ENCODE results near the gene TIMM23B. TPM values are rescaled to one million over a fixed set of nuclear protein-coding genes. Genes with fewer than 3 reads are reported as not detected.
"Not testable (repeated sequence)": the region's sequence is repeated elsewhere in the genome, so short reads cannot be mapped to it uniquely, and the experiment has no call there.

Gene TIMM23B, protein sequence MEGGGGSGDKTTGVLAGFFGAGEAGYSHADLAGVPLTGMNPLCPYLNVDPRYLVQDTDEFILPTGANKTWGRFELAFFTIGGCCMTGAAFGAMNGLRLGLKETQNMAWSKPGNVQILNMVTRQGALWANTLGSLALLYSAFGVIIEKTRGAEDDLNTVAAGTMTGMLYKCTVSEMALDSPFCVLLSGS
- total RNA-seq: 10 to 100 TPM; 27.8 to 39.4 (median 28.4) TPM

DNA sequence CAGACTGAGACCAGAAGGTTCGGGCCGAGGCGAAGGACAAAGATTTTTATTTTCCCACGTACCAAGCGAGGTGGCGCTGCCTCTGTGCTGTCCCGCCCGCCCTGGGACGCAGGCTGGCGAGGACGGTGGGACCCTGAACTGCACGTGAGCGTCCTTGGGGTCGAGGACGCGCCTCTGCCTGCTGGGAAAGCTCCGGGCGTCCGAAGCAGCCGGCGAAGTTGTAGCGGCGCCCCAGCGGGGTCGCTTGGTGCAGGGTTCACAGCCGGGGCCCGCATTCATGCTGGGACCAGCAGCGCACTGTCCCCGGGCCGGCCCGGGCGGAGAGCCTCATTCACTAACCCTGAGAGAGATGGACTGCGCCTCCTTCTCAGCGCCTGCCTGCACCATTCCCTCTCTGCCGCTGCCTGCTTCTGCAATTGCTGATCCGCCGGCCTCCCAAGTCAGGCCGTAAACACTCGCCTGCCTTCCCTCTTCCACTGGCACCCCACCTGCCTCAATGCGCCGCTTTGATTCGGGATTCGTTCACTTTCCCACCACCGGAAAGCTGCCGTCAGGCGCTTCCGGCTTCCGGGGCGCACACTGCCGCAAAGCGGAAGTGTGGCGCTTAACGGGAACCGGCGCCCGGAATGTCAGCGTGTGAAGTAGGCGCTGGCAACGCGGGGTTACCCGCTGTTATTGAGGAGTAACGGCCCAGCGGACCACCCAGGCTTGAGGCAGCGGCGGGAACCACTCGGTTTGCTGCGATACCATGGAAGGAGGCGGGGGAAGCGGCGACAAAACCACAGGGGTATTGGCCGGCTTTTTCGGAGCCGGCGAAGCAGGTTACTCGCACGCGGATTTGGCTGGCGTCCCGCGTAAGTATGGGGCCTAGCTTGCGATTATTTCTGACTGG is at the start of gene TIMM23B, which contains the start of gene PARG:
TIMM23B (plus strand) TSS at position 607 of the 892 bp plus-strand sequence; CDS start at position 749, 142 bp downstream.
PARG (minus strand) TSS at position 581 of the 892 bp plus-strand sequence; CDS start at position 279, 302 bp downstream.
- 0% methylated on average over 47 to 58 of the region's 81 CpGs for WGBS, 2 donors
- not testable (repeated sequence) for H3K36me3 ChIP-seq, H3K27me3 ChIP-seq, H3K9me3 ChIP-seq
- peak within 1 kb of the TSS; percentile 59 to 86 (median 76) for H3K4me3 ChIP-seq
- DNase-seq (ENCODE audit: low spot score in 2 of 2): peak; percentile 42 to 52
- H3K4me1 ChIP-seq: peaks cover 0 to 29% (median 8%) of the 10 kb centered on the region in 4 donors
- TF ChIP-seq, protein P1, sequence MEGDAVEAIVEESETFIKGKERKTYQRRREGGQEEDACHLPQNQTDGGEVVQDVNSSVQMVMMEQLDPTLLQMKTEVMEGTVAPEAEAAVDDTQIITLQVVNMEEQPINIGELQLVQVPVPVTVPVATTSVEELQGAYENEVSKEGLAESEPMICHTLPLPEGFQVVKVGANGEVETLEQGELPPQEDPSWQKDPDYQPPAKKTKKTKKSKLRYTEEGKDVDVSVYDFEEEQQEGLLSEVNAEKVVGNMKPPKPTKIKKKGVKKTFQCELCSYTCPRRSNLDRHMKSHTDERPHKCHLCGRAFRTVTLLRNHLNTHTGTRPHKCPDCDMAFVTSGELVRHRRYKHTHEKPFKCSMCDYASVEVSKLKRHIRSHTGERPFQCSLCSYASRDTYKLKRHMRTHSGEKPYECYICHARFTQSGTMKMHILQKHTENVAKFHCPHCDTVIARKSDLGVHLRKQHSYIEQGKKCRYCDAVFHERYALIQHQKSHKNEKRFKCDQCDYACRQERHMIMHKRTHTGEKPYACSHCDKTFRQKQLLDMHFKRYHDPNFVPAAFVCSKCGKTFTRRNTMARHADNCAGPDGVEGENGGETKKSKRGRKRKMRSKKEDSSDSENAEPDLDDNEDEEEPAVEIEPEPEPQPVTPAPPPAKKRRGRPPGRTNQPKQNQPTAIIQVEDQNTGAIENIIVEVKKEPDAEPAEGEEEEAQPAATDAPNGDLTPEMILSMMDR (IDR thresholded peaks at IDR 0.05): peak in 1 of 5 experiments; percentile 28
- peak in 1 of 2 donors; percentile 86 for TF ChIP-seq EP300 (IDR thresholded peaks at IDR 0.05)
- H3K27ac ChIP-seq: peak within 1 kb of the TSS in 3 of 4 donors; percentile 54 to 74 (median 60)

DNA sequence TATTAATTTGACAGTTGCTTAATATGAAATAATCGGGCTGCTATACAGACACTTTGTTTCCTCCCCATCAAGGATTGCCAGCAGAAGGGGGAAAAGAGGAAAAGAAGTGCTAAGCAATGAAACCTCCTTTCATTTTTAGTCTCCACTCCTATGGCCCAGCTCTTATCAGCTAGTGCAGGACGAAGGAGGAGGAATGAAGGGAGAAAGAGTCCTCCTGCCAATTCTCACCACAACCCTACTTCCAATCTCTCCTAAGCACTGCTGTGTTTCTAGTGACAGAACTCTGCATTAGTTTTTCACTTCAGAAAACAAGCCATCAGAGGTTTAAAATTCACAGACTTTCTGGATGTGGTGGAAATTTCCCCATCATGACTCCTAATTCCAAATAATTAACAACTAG is 41.9 kb upstream of the TIMM23B start:
- not testable (repeated sequence) for DNase-seq (ENCODE audit: low spot score in 2 of 2); H3K27ac ChIP-seq
- 94 to 100% methylated on average over 1 to 2 of the region's 2 CpGs for WGBS, 2 donors

DNA sequence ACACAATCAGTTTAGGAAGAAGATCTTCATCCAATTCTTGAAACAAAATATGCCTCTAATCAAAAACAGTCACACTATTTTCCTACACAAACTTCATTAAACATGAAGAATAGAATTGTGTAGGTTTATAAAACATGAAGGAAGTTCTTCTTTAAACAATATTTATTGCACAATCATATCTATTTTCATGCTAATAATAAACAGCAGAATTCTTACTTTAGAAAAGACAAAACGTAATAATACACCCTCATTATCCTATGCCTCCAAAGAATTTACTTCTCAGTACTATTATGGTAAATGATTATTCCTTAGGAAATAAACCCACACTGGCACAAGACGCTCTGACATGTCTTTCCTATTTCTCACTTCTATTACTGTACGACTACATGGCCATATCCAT is 41.4 kb upstream of the TIMM23B start:
- H3K36me3 ChIP-seq; DNase-seq (ENCODE audit: low spot score in 2 of 2); H3K4me1 ChIP-seq; H3K27ac ChIP-seq; H3K9me3 ChIP-seq; H3K4me3 ChIP-seq; H3K27me3 ChIP-seq: not testable (repeated sequence)
- WGBS, 2 donors: 84 to 85% methylated on average over 3 of the region's 3 CpGs

More for the DNA sequence above, 41.9 kb upstream of the TIMM23B start:
- peaks cover 0 to 12% (median 0%) of the 10 kb centered on the region in 3 donors for H3K36me3 ChIP-seq
- not testable (repeated sequence) for H3K4me3 ChIP-seq, H3K27me3 ChIP-seq, H3K9me3 ChIP-seq, H3K4me1 ChIP-seq

DNA sequence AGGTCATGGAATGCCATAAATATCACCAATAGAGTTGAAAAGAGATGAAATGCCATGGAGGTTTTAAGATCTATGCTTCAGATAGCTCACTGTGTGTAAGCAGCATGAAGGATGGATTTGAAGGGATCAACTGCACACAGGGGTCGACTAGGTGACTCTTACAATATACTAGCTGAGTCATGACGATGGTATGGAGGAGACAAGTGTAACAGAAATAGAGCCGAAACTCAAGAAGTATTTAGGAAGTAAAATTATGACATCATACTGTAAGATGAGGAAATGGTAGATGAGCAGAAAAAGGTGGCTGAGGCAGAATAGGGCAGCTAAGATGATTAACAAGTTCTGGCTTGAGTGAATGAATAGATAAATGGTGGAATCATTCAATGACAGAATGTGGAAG is 38.0 kb upstream of the TIMM23B start:
- WGBS, 2 donors: 75 to 89% methylated on average over 3 of the region's 3 CpGs

DNA sequence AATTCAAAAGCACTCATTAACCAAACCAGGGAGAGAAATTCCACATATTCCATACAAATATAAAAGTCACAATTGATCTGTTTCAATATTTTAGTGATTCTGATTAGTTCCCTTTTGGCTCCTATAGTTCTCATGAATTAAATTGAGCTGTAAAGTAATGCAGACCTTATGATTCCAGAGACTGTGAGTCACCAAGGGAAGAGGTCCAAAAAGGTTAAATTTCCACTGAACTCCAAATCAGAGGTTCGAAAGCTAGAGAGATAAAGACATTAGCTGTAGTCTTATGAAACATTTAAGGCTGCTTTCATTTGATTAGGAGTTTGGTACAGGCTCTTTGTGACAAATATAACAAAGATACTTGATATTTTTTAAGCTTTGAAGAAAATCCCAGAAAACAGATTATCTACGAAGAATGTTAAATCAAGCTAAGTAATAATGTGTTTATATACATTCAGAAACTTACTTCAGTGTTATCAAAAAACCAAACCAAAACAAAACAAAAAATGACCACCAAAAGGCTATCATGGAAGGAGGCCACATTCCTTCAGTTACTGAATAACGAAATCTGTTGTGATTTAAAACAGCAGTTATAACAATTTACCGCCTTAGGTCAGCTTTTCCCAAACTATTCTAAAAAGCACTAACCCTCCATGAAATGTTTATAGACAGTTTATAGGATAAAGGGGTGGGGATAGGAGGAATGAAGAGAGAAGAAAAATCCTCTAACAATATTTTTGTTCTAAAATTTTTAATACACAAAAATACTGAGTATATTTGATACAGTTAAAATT is 33.4 kb upstream of the TIMM23B start:
- WGBS, 2 donors: 48 to 66% methylated on average over 4 of the region's 4 CpGs
- not testable (repeated sequence) for H3K27me3 ChIP-seq; H3K36me3 ChIP-seq; DNase-seq (ENCODE audit: low spot score in 2 of 2); H3K9me3 ChIP-seq; H3K4me3 ChIP-seq; H3K27ac ChIP-seq; H3K4me1 ChIP-seq

More for the DNA sequence above, 38.0 kb upstream of the TIMM23B start:
- not testable (repeated sequence) for H3K4me3 ChIP-seq; H3K36me3 ChIP-seq; H3K27me3 ChIP-seq; H3K4me1 ChIP-seq; H3K27ac ChIP-seq; DNase-seq (ENCODE audit: low spot score in 2 of 2); H3K9me3 ChIP-seq

DNA sequence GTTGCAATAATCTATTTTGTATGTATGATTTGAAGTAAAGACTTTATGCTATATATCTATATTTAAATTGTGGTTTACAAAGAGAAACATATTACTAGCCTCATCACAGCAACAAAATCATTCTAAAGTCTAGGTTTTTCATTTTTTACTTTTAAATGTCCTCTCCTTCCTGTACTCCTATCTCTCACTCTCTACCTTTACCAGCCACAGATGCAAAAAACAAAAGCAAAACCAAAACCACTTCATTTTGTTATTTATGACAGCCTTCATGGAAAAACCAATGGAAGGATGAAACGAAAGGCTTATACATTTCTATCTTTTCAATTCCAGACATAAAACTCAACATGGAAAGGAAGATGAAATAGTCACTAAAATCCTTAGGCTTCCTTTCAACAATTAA is 31.6 kb upstream of the TIMM23B start:
- not testable (repeated sequence) for H3K27ac ChIP-seq; H3K4me3 ChIP-seq; DNase-seq (ENCODE audit: low spot score in 2 of 2)

DNA sequence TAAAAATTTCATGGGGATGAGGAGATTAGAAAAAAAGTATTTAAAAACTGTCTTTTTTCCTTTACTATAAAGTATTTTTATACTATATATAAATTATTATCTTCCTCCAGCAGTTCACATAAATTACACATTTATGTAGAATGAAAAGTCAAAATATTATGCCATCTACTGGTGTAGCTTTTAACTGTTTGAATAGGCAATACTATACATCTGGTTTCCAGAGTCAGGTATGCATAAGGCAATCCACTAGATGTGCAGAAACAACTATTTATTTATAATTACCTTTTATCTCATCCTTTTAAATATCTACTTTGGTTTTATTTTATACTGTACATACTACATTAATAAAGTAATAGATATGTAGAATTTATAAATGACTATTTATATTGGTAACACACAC is 25.4 kb upstream of the TIMM23B start:
- not testable (repeated sequence) for H3K27ac ChIP-seq; H3K27me3 ChIP-seq; H3K4me1 ChIP-seq; H3K4me3 ChIP-seq; H3K9me3 ChIP-seq; DNase-seq (ENCODE audit: low spot score in 2 of 2)
- H3K36me3 ChIP-seq: peaks cover 0 to 13% (median 0%) of the 10 kb centered on the region in 3 donors

More for the DNA sequence above, 31.6 kb upstream of the TIMM23B start:
- H3K9me3 ChIP-seq, H3K36me3 ChIP-seq, H3K4me1 ChIP-seq, H3K27me3 ChIP-seq: not testable (repeated sequence)
- no CpG with 5 or more reads among the region's 1 CpG for WGBS, 2 donors

DNA sequence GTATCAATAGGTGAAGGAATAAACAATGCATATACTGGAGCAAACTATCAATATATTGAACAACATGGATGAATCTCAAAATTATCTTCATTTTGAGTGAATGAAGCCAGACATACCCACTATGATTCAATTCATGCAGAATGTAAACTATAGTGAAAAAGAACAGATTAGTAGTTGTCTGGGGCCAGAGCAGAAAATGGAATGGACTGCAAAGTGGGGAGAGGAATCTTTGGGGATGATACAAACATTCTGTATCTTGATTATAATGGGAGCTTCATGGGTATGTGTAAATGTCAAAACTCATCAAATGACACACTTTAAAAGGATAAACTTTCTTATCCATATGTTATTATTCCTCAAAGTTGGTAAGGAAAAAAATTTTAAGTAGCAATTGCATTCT is 23.9 kb upstream of the TIMM23B start:
- H3K9me3 ChIP-seq; DNase-seq (ENCODE audit: low spot score in 2 of 2); H3K27ac ChIP-seq; H3K27me3 ChIP-seq; H3K4me3 ChIP-seq; H3K4me1 ChIP-seq: not testable (repeated sequence)
- peaks cover 0 to 12% (median 0%) of the 10 kb centered on the region in 3 donors for H3K36me3 ChIP-seq

DNA sequence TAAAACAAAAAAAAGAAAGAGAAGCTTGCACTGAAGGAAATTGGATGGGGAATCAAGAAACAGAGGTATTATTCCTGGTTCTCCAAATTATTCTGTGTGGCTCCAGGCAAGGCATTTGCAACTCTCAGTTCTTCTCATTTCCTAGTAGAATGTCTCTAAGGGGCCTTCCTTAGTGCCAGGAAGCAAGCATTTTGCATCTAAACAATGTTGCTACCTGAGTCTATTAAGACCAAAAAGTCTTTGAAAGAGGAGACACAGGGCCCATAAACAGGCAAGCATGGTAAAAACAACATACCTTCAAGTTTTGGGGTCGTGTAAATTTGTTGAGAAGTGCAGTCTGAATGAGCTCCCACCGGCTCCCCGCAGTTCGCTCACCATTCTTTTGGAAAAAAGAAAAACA is 19.8 kb upstream of the TIMM23B start:
- H3K36me3 ChIP-seq: peaks cover 0 to 26% (median 0%) of the 10 kb centered on the region in 3 donors
- WGBS, 2 donors: 43 to 54% methylated on average over 4 of the region's 4 CpGs
- not testable (repeated sequence) for H3K27ac ChIP-seq; H3K9me3 ChIP-seq; H3K4me3 ChIP-seq; DNase-seq (ENCODE audit: low spot score in 2 of 2); H3K27me3 ChIP-seq; H3K4me1 ChIP-seq

DNA sequence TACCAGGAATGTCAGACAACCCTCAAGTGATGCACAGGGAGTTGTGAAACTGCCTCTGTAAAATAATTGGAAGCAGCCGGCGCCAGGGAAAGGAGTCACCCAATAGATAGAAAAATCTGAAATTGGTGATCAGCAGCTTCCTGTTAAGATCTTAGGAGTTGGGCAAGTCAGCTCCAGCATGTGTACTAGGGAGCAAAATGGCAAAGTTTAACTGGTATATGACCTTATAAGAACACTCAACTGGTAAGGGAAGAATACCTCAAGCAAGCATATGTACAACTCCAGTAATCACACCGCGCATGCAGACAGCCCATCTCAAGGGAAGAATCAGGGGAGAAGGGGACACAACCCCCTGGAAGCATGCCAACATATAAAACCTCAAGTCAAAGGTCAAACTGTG is 18.3 kb upstream of the TIMM23B start:
- H3K27me3 ChIP-seq; DNase-seq (ENCODE audit: low spot score in 2 of 2); H3K27ac ChIP-seq; H3K4me1 ChIP-seq; H3K4me3 ChIP-seq; H3K9me3 ChIP-seq: not testable (repeated sequence)
- 70 to 79% methylated on average over 2 to 4 of the region's 4 CpGs for WGBS, 2 donors
- peaks cover 0 to 27% (median 0%) of the 10 kb centered on the region in 3 donors for H3K36me3 ChIP-seq

DNA sequence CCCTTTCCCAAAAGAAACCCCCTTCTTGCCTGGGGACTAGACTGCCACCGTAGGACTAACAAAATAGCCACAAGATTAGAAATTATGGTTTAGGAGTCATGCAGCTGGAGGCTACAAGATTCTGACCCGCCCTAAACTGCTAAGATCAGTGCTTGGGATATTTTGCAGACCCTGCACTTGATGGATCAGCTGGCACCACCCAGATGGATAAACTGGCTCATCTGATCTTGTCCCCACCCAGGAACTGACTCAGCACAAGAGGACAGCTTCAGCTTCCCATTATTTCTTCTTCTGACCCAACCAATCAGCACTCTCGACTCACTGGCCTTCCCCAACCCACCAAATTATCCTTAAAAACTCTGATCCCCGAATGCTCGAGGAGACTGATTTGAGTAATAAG is 10.6 kb upstream of the TIMM23B start:
- H3K4me1 ChIP-seq; H3K27me3 ChIP-seq; DNase-seq (ENCODE audit: low spot score in 2 of 2); H3K27ac ChIP-seq; H3K4me3 ChIP-seq; H3K9me3 ChIP-seq: not testable (repeated sequence)
- WGBS, 2 donors: 87 to 95% methylated on average over 5 of the region's 5 CpGs
- H3K36me3 ChIP-seq: peaks cover 0 to 28% (median 0%) of the 10 kb centered on the region in 3 donors
